ENCODE data around the gene ASH1L.
"Not testable (repeated sequence)": the region's sequence is repeated elsewhere in the genome, so short reads cannot be mapped to it uniquely, and the experiment has no call there.

Gene ASH1L

GRCh38 chr1:155307247-155307740, 255.3 kb downstream of the ASH1L start:
- DNase-seq (ENCODE audit: low read depth in 2 of 2): no peak

GRCh38 chr1:155305881-155306391, 256.7 kb downstream of the ASH1L start:
- DNase-seq (ENCODE audit: low read depth in 2 of 2): no peak

GRCh38 chr1:155304558-155305063, 258.0 kb downstream of the ASH1L start:
- DNase-seq (ENCODE audit: low read depth in 2 of 2): no peak

GRCh38 chr1:155301342-155301841, 261.2 kb downstream of the ASH1L start, which contains the start of gene PKLR:
Gene PKLR (minus strand): TSS chr1:155301438. CDS start chr1:155301395, 43 bp downstream.
- no peak for DNase-seq (ENCODE audit: low read depth in 2 of 2)

- no peak for DNase-seq (ENCODE audit: low read depth in 2 of 2)
These were observed 261.9 kb downstream of the ASH1L start for GRCh38 chr1:155300553-155301329.

GRCh38 chr1:155300024-155300423, 262.6 kb downstream of the ASH1L start:
- no peak for DNase-seq (ENCODE audit: low read depth in 2 of 2)

- no peak for DNase-seq (ENCODE audit: low read depth in 2 of 2)
These were observed 265.2 kb downstream of the ASH1L start for GRCh38 chr1:155297384-155297783.

- DNase-seq (ENCODE audit: low read depth in 2 of 2): no peak
These were observed 265.9 kb downstream of the ASH1L start for GRCh38 chr1:155296661-155297060.

GRCh38 chr1:155295942-155296267, 266.7 kb downstream of the ASH1L start:
- DNase-seq (ENCODE audit: low read depth in 2 of 2): no peak

- no peak for DNase-seq (ENCODE audit: low read depth in 2 of 2)
These were observed 267.2 kb downstream of the ASH1L start for GRCh38 chr1:155295183-155295941.

- DNase-seq (ENCODE audit: low read depth in 2 of 2): no peak
These were observed 268.0 kb downstream of the ASH1L start for GRCh38 chr1:155294520-155295182.

GRCh38 chr1:155293086-155293749, 269.4 kb downstream of the ASH1L start:
- DNase-seq (ENCODE audit: low read depth in 2 of 2): no peak

GRCh38 chr1:155291006-155291405, 271.6 kb downstream of the ASH1L start:
- DNase-seq (ENCODE audit: low read depth in 2 of 2): not testable (repeated sequence)

GRCh38 chr1:155287987-155288543, 274.5 kb downstream of the ASH1L start:
- DNase-seq (ENCODE audit: low read depth in 2 of 2): no peak

- DNase-seq (ENCODE audit: low read depth in 2 of 2): no peak
These were observed 276.1 kb downstream of the ASH1L start for GRCh38 chr1:155286544-155286943.

GRCh38 chr1:155285631-155286044, 277.0 kb downstream of the ASH1L start:
- no peak for DNase-seq (ENCODE audit: low read depth in 2 of 2)

Measured in stimulated activated CD8-positive, alpha-beta memory T cell treated with anti-CD3 and anti-CD28 coated beads, Interleukin-15, amount 100 ng/mL, for 48 hours (primary cell).